HepG2 (cell line): Measurements from ENCODE around the gene GPATCH8. TPM values are rescaled to one million over a fixed set of nuclear protein-coding genes. Genes with fewer than 3 reads are reported as not detected.

Experiments used
- HIVEP1 ChIP-seq: sonication (generic); formaldehyde crosslinking; IDR thresholded peaks from 2 replicates; pipeline ENCODE4 v1.4.0; 2020; ENCODE audit warnings: mild to moderate bottlenecking, missing genetic modification reagents
- KMT2B ChIP-seq: IDR thresholded peaks from 2 replicates; pipeline ENCODE4 v1.6.1; 2016; ENCODE audit warnings: missing genetic modification reagents, missing compliant biosample characterization
- MIER2 ChIP-seq: IDR thresholded peaks from 2 replicates; pipeline ENCODE4 v1.6.1; 2016; ENCODE audit warnings: missing biosample characterization, missing genetic modification reagents
- RELA ChIP-seq: sonication (generic); formaldehyde crosslinking; IDR thresholded peaks from 2 replicates; pipeline ENCODE4 v1.4.0; 2020; ENCODE audit warnings: missing genetic modification reagents
- SRY ChIP-seq: sonication (generic); formaldehyde crosslinking; IDR thresholded peaks from 2 replicates; pipeline ENCODE4 v1.8.0; 2022; ENCODE audit warnings: mild to moderate bottlenecking, missing genetic modification reagents
- ZFY ChIP-seq: sonication (generic); formaldehyde crosslinking; IDR thresholded peaks from 2 replicates; pipeline ENCODE4 v1.4.0; 2020; ENCODE audit warnings: missing genetic modification reagents
- ZKSCAN8 ChIP-seq: IDR thresholded peaks from 2 replicates; pipeline ENCODE4 v1.6.1; 2016; ENCODE audit warnings: borderline replicate concordance, missing genetic modification reagents, missing compliant biosample characterization
- ZNF234 ChIP-seq: sonication (generic); formaldehyde crosslinking; conservative IDR thresholded peaks from 2 replicates; pipeline ENCODE4 v1.5.1; 2020; ENCODE audit warnings: mild to moderate bottlenecking, missing genetic modification reagents
- ZNF260 ChIP-seq: sonication (generic); formaldehyde crosslinking; IDR thresholded peaks from 2 replicates; pipeline ENCODE4 v1.4.0; 2020; ENCODE audit warnings: missing genetic modification reagents, low read depth, mild to moderate bottlenecking, borderline replicate concordance
- ZNF547 ChIP-seq: sonication (generic); formaldehyde crosslinking; IDR thresholded peaks from 2 replicates; pipeline ENCODE4 v1.5.1; 2020; ENCODE audit warnings: mild to moderate bottlenecking, missing genetic modification reagents
- ZNF7 ChIP-seq: IDR thresholded peaks from 2 replicates; pipeline ENCODE4 v1.6.1; 2016; ENCODE audit warnings: missing biosample characterization, missing genetic modification reagents
- polyA plus RNA-seq, 8 experiments: library from polyadenylated mRNA; depleted of rRNA in 3 of 8; stranded (reverse) in 7 of 8; unstranded in 1 of 8; fragments of >200 nt; fragmentation: Illumina TruSeq in 4 of 8; extraction: Trizol in 4 of 8; gene quantifications; 2 replicates each; pipeline versions ENCODE4 v1.2.1 to v1.2.3, GENCODE V29; 2011 to 2016; ENCODE audit warnings: low read depth in 4 of 8, missing spikeins in 1 of 8, mixed read lengths in 1 of 8; ENCODE audit not compliant: insufficient read depth in 1 of 8
- total RNA-seq, 5 experiments: library from RNA; depleted of rRNA; stranded (reverse); fragments of >200 nt; fragmentation: Illumina TruSeq; extraction: Trizol; gene quantifications; 2 replicates each; pipeline ENCODE4 v1.2.3, GENCODE V29; 2016; ENCODE audit warnings: low read depth in 1 of 5
- TF ChIP-seq, protein P1 (sequence below): sonication (generic); formaldehyde crosslinking; conservative IDR thresholded peaks from 2 replicates; pipeline ENCODE4 v1.4.0; 2020; ENCODE audit warnings: missing genetic modification reagents
- TF ChIP-seq, protein P2 (sequence below): sonication (generic); formaldehyde crosslinking; IDR thresholded peaks from 2 replicates; pipeline ENCODE4 v1.5.1; 2020; ENCODE audit warnings: mild to moderate bottlenecking, missing genetic modification reagents, moderate library complexity
- TF ChIP-seq, protein P3 (sequence below): sonication (generic); formaldehyde crosslinking; IDR thresholded peaks from 2 replicates; pipeline ENCODE4 v1.9.0; 2022; ENCODE audit warnings: low read depth, missing genetic modification reagents
- TF ChIP-seq, protein P4 (sequence below): sonication (generic); formaldehyde crosslinking; IDR thresholded peaks from 2 replicates; pipeline ENCODE4 v1.9.0; 2021; ENCODE audit warnings: missing genetic modification reagents, mild to moderate bottlenecking, borderline replicate concordance
- TF ChIP-seq, protein P5 (sequence below): IDR thresholded peaks from 2 replicates; pipeline ENCODE4 v1.6.1; 2016; ENCODE audit warnings: low read depth, borderline replicate concordance
- TF ChIP-seq, protein P6 (sequence below): sonication (generic); formaldehyde crosslinking; IDR thresholded peaks from 2 replicates; pipeline ENCODE4 v1.8.0; 2022; ENCODE audit warnings: missing genetic modification reagents, low read depth, mild to moderate bottlenecking, borderline replicate concordance
- TF ChIP-seq, protein P7 (sequence below): sonication (generic); formaldehyde crosslinking; IDR thresholded peaks from 2 replicates; pipeline ENCODE4 v1.8.1; 2023; ENCODE audit warnings: mild to moderate bottlenecking, missing genetic modification reagents

Gene GPATCH8
- total and polyA plus RNA-seq, 2 of the 13 experiments (the other 11 are each of a cell fraction or from before 2014, with no cell fraction given), result 20.7 to 21.5 TPM

DNA sequence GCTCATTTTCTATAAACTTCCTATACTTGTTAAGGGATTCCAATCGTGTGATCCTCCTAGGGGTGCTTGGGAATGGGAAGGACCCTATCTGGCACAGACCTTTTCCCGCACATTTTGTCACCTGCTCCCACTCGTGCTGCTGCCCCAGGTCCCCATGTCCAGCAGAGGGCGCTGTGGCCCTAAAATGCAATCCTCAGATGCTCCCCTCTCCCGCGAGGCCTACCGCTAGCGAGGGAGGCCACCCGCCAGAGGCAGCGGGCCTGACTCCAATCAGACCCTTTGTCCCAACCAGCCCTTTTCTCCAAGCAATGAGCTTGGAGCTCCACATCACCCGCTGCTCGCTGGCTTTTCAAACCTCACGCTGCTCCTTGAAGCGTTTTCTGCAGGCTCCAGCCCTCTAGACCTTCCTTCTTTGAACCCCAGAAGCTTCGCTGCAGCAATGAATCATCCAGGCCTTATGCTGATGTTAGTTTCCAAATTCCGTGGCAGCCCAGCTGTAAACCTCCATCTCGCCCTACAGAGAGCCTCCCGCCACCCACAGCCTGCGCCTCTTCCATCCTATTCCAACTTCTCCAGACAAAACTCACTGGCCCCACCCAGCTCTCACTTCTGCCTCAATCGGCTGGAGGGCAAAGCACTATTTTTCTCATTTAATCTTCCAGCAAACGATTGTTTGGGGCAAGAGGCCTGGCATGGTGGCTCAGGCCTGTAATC, 30.5 kb upstream of the GPATCH8 start (continued):
- TF ChIP-seq ZNF260 (CRISPR knock-in tag) (no peak), ZKSCAN8 (no peak), SRY (CRISPR knock-in tag) (peak; percentile 78; the same call in 1 of the 2 replicates), ZNF547 (peak; percentile 89), HIVEP1 (no peak; the same call in 1 of the 2 replicates), ZNF7 (CRISPR knock-in tag) (no peak), KMT2B (peak; percentile 39; the same call in 1 of the 2 replicates), ZFY (CRISPR knock-in tag) (peak; percentile 96), MIER2 (CRISPR knock-in tag) (no peak), RELA (CRISPR knock-in tag) (no peak), ZNF234 (CRISPR knock-in tag) (no peak)
- TF ChIP-seq, protein P1, sequence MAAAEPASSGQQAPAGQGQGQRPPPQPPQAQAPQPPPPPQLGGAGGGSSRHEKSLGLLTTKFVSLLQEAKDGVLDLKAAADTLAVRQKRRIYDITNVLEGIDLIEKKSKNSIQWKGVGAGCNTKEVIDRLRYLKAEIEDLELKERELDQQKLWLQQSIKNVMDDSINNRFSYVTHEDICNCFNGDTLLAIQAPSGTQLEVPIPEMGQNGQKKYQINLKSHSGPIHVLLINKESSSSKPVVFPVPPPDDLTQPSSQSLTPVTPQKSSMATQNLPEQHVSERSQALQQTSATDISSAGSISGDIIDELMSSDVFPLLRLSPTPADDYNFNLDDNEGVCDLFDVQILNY (CRISPR knock-in tag), result 0 out of 2 replicates have a peak, but pooled peaks have one; percentile 14
- TF ChIP-seq, protein P2, sequence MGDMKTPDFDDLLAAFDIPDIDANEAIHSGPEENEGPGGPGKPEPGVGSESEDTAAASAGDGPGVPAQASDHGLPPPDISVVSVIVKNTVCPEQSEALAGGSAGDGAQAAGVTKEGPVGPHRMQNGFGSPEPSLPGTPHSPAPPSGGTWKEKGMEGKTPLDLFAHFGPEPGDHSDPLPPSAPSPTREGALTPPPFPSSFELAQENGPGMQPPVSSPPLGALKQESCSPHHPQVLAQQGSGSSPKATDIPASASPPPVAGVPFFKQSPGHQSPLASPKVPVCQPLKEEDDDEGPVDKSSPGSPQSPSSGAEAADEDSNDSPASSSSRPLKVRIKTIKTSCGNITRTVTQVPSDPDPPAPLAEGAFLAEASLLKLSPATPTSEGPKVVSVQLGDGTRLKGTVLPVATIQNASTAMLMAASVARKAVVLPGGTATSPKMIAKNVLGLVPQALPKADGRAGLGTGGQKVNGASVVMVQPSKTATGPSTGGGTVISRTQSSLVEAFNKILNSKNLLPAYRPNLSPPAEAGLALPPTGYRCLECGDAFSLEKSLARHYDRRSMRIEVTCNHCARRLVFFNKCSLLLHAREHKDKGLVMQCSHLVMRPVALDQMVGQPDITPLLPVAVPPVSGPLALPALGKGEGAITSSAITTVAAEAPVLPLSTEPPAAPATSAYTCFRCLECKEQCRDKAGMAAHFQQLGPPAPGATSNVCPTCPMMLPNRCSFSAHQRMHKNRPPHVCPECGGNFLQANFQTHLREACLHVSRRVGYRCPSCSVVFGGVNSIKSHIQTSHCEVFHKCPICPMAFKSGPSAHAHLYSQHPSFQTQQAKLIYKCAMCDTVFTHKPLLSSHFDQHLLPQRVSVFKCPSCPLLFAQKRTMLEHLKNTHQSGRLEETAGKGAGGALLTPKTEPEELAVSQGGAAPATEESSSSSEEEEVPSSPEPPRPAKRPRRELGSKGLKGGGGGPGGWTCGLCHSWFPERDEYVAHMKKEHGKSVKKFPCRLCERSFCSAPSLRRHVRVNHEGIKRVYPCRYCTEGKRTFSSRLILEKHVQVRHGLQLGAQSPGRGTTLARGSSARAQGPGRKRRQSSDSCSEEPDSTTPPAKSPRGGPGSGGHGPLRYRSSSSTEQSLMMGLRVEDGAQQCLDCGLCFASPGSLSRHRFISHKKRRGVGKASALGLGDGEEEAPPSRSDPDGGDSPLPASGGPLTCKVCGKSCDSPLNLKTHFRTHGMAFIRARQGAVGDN (CRISPR knock-in tag), result peak; percentile 87
- TF ChIP-seq, protein P3, sequence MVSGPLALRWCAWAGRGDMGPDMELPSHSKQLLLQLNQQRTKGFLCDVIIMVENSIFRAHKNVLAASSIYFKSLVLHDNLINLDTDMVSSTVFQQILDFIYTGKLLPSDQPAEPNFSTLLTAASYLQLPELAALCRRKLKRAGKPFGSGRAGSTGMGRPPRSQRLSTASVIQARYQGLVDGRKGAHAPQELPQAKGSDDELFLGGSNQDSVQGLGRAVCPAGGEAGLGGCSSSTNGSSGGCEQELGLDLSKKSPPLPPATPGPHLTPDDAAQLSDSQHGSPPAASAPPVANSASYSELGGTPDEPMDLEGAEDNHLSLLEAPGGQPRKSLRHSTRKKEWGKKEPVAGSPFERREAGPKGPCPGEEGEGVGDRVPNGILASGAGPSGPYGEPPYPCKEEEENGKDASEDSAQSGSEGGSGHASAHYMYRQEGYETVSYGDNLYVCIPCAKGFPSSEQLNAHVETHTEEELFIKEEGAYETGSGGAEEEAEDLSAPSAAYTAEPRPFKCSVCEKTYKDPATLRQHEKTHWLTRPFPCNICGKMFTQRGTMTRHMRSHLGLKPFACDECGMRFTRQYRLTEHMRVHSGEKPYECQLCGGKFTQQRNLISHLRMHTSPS (CRISPR knock-in tag), result no peak
- TF ChIP-seq, protein P4, sequence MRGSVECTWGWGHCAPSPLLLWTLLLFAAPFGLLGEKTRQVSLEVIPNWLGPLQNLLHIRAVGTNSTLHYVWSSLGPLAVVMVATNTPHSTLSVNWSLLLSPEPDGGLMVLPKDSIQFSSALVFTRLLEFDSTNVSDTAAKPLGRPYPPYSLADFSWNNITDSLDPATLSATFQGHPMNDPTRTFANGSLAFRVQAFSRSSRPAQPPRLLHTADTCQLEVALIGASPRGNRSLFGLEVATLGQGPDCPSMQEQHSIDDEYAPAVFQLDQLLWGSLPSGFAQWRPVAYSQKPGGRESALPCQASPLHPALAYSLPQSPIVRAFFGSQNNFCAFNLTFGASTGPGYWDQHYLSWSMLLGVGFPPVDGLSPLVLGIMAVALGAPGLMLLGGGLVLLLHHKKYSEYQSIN (CRISPR knock-in tag), result no peak
- TF ChIP-seq, protein P5, sequence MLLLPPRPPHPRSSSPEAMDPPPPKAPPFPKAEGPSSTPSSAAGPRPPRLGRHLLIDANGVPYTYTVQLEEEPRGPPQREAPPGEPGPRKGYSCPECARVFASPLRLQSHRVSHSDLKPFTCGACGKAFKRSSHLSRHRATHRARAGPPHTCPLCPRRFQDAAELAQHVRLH (CRISPR knock-in tag), result peak; percentile 60; the same call in 1 of the 2 replicates
- TF ChIP-seq, protein P6, sequence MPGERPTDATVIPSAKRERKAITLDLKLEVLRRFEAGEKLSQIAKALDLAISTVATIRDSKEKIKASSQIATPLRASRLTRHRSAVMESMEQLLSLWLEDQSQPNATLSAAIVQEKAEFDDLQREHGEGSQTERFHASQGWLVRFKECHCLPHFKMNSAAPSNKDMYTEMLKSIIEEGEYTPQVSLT (CRISPR knock-in tag), result no peak
- TF ChIP-seq, protein P7, sequence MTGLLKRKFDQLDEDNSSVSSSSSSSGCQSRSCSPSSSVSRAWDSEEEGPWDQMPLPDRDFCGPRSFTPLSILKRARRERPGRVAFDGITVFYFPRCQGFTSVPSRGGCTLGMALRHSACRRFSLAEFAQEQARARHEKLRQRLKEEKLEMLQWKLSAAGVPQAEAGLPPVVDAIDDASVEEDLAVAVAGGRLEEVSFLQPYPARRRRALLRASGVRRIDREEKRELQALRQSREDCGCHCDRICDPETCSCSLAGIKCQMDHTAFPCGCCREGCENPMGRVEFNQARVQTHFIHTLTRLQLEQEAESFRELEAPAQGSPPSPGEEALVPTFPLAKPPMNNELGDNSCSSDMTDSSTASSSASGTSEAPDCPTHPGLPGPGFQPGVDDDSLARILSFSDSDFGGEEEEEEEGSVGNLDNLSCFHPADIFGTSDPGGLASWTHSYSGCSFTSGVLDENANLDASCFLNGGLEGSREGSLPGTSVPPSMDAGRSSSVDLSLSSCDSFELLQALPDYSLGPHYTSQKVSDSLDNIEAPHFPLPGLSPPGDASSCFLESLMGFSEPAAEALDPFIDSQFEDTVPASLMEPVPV (CRISPR knock-in tag), result no peak
